Stimulated activated CD8-positive, alpha-beta memory T cell treated with anti-CD3 and anti-CD28 coated beads, Interleukin-7, amount 100 ng/mL, for 24 hours (primary cell): ENCODE data around the gene MCM7.

Source experiments
- DNase-seq: peaks from one replicate; pipeline ENCODE4 v3.0.0-alpha.2; 2020; ENCODE audit warnings: low read depth

The MCM7 gene

DNA sequence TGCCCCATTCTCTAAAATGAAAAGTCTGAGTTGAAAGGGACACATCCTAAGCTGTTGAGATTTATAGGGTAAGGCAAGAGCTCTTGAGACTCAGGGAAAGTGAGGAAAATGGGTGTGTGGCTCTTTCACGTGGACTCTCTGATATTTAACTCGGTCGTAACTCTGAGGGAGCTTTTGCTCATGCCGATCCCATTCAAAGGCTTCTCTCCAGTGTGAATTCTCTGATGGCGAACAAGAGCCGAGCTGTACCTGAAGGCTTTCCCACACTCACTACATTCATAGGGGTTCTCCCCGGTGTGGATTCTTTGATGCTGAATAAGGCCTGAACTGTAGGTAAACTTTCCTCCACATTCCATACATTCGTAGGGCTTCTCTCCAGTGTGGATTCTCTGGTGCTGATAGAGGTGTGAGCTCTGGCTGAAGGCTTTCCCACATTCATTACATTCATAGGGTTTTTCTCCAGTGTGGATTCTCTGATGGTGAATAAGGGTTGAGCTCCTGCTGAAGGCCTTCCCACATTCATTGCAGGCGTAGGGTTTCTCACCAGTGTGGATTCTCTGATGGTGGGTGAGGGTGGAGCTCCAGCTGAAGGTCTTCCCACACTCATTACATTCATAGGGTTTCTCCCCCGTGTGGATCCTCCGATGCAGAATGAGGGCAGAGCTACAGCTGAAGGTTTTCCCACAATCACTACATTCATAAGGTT, 30.0 kb downstream of the MCM7 start:
- DNase-seq = no peak

DNA sequence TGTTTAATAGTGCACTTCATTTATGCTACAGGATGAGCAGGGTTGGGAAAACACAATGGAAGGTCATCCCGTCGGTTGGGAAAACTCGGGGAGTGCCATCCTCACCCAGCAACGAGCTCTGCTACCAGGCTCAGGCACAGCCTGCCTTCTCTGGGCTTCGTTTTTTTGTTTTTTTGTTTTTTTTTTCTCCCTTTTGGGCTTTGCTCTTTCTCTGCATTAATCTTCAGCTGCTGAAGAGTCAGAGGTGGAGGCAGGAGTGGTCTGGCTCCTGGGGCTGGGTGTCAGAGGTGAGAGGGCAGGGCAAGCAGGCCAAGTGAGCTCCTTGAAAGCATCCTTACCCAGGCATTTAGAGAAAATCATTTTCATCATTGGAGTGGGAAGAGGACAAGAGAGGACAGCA, 31.2 kb downstream of the MCM7 start:
- DNase-seq = no peak

DNA sequence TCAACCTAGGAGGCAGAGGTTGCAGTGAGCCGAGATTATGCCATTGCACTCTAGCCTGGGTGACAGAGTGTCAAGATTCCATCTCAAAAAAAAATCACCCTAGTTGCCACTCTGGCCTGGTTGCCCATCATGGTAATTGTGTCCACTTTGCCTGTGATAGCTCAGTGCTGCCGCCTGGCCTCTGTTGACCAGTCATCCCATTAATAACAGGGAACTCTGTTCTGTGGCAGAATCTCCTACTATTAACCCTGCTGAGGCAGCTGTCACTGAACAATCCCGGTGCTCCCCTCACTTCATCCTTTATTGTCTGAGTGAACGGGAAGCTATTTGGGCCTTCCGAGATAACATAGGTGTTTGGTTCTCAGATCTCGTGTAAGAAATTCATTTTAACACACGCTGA, 34.2 kb downstream of the MCM7 start:
- DNase-seq = no peak

DNA sequence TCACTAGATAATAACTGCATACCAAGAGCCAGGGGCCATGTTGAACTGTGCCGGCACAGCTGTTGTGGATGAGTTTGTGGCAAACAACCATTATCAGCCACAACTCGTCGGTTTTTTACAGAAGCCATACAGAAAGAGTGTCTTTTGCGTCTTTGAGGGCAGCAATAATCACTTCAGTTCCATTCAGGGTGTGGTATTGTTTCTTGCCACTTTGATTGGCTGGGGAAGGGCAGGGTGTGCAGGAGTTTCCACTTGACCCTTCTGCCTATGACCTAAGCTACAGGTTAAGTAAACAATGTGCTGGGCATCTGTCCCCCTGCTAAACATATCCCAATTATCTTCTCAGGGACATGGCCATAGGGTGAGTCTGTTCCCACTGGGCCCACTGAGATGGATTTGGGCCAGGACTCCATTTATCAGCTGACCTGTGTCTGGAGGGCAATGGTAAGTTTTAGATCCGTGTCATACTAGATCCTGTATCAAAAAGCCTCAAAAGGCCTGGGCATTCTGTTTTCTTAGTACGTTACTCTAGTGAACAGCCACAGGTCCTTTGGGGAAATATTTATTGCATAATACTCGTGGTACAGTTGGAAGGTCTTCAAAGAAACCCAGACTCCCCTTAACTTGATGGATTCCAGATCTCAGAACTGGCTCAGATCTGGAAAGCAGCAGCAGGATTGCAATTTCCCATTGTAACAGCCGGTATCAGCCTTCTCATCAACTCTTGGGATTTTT, 35.6 kb downstream of the MCM7 start:
- DNase-seq = no peak

DNA sequence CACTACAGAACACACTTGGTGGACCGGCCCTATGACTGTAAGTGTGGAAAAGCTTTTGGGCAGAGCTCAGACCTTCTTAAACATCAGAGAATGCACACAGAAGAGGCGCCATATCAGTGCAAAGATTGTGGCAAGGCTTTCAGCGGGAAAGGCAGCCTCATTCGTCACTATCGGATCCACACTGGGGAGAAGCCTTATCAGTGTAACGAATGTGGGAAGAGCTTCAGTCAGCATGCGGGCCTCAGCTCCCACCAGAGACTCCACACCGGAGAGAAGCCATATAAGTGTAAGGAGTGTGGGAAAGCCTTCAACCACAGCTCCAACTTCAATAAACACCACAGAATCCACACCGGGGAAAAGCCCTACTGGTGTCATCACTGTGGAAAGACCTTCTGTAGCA, 37.0 kb downstream of the MCM7 start:
- DNase-seq = no peak

DNA sequence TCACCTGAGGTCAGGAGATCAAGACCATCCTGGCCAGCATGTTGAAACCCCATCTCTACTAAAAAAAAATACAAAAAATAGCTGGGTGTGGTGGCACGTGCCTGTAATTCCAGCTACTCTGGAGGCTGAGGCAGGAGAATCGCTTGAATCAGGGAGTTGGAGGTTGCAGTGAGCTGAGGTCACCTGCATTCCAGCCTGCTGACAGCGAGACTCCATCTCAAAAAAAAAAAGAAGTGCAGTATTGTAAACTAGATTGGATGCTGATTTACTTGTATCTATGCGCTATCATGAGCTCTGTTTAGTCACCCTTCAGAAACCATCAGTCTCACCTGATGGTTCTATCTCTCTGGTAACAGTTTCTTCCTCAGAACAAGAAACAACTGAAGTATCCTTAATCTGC, 37.8 kb downstream of the MCM7 start:
- no peak for DNase-seq

DNA sequence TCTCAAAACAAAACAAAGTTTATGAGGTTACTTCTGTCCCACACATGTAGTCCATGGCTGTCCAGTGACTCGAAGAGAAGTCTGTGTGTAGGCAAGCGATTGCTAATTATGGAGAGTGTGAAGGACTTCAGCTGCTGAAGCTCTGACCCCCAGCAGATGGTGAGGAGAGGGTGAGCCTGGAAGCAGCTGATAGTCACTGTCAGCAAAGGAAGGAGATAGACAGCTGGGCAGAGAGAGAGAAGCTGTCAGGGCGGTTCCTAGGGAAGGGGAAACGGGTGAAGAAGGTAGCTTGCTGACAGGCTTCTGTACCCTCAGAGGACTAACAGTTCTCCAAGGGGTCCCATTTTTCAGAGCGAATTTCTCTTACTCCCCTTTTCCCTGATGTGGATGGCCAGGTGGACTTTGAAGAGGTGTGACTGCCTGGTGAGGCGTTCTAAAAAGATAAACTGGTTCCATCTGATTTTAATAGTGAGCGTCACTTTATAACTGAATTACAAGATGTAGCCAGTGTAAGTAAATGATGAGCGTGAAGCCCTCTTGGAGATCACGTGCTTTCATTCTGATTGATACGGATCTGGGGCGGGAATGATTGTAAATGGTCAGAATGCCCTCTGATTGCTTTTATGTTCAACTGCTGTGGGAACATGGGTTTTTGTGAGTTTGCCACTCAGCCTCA, 39.5 kb downstream of the MCM7 start:
- DNase-seq = no peak

DNA sequence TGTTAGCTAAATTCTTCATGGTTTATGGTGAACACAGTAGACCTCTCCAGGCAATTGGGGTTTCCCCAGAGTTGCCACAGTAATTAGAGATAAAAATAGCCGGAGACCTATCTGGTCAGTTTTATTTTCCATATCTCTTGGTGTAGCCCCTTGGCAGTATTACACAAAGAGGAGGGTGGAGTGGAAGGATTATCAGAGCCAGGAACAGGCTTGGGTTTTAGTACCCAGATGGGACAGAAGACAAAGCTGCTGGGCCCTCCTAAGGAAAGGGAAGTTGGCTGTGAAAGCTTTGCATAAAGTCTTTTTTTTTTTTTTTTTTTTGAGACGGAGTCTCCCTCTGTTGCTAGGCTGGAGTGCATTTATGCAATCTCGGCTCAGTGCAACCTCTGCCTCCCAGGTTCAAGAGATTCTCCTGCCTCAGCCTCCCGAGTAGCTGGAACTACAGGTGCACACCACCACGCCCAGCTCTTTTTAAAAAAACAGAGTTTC, 41.9 kb downstream of the MCM7 start:
- DNase-seq = no peak

DNA sequence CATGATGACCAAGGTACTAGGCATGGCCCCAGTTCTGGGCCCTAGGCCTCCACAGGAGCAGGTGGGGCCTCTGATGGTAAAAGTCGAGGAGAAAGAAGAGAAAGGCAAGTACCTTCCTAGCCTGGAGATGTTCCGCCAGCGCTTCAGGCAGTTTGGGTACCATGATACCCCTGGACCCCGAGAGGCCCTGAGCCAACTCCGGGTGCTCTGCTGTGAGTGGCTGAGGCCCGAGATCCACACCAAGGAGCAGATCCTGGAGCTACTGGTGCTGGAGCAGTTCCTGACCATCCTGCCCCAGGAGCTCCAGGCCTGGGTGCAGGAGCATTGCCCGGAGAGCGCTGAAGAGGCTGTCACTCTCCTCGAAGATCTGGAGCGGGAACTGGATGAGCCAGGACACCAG, 44.2 kb downstream of the MCM7 start:
- no peak for DNase-seq

DNA sequence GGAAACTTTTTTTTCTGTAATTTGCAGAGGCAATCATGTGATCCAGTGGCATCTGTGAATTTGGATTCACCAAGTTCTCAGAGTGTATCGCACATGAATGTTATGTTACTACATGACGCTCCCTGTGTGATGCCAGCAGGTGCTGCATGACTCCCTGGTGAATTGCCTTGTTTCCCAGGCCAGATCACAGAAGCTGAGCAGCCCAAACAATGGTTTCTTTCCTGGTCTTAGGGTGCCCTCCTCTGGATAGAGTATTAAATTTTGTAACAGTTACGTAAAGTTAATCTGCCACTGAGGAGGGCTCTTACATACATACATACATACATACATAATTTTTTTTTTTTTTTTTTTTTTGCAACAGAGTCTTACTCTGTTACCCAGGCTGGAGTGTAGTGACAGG, 48.0 kb downstream of the MCM7 start:
- DNase-seq = no peak

DNA sequence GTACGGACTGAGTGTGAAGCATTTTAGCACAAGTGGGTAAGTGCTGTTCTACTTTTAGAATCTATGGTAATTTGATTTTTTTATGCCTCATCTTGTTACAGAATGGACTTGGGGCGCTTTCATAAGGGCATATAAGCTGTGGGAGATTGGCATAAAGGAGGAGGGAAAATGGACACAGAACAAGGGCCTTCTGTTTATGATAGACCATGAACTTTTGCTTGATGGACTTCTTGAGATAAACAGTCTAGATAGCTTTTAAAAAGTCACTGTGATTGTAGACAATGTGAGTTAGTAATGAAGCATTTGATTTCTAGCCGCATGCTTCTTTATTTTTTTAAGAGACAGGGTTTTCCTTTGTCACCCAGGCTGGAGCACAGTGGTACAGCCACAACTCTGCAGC, 49.6 kb downstream of the MCM7 start:
- DNase-seq = no peak

DNA sequence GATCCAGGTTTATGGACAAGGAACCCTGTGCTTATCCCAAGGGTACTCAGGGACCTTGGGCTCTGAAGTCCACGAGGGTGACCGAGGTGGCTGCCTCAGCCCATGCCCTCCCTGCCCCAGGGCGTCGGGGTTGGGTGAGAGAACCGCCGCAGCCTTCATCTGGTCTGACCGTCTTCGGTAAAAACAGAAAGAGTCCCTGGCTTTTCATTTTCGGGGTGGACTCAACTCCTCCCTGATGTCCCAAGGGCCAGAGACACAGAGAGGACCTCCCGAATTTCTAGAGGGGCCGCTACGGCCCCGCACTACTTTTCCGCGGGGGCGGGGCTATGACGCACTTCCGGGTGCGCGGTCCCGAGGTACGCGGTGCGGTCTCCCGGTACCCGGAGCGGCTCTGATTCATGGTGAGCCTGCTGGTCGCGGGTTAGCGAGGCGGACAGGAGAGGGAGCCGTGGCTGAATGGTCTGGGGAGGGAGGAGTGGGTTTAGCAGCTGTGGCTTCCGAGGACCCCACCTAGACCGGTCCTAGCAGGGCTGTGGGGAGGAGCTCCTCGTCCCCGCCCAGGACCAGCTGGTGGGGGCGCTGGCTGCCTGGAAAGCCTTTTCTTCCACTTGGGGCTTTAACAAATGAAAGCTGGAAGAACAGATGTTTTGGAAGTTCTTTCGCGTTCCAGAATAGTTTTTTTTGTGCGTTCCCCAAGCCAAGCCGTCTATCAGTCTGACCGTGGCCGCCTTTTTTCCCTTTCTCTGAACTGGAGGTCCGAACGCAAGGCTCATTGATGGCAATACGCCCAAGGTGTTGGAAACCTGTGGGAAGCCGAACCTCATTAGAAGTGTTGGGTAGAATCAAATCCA, 51.5 kb downstream of the MCM7 start, which contains the start of gene ZSCAN21:
ZSCAN21 (plus strand) TSS at position 334 of the 851 bp plus-strand sequence. CDS start 7,233 bp downstream, outside the sequence.
- DNase-seq = peak; percentile 76

DNA sequence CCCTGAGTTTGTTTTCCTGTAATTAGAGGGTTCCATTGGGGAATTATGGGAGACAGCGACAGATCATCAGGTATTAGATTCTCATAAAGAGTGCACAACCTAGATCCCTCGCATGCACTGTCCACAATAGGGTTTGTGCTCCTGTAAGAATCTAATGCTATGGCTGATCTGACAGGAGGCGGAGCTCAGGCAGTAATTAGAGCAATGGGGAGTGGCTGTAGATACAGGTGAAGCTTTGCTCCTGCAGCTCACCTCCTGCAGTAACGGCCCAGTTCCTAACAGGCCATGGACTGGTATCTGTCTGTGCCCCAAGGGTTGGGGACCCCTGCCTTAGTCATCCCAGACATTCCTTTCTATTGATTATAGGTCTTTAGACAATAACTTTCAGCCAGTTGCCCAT, 52.5 kb downstream of the MCM7 start:
- no peak for DNase-seq

DNA sequence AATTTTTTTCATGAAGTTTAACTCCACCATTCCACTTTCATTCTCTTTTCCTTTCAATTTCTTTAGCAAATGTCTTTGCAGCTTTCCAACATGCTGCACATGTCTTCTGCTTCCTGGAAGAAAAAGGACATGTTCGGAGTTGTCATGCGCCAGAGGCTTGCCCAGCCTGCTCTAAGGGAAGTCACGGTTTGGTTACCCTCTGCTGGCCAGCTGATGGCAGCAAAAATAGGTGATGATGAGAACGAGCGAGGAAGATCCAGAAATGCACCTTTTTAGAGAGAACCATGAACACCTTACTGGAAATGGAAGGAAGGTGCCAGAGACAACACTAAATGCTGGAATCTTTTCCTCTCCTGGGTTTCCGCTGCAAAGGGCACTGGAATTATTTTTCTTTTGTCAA, 56.5 kb downstream of the MCM7 start:
- DNase-seq = no peak
